Gastroesophageal sphincter (tissue), 3 donors: ENCODE results near the gene CCNK.

Experiments used
- CTCF ChIP-seq, 4 experiments: fragments of 200-600 bp in 2 of 4; fragments of 450-650 bp in 2 of 4; sonication (generic) in 1 of 4; IDR thresholded peaks; one replicate each; pipeline ENCODE4 v1.5.1; 2017 to 2019; ENCODE audit warnings: antibody characterized with exemption in 4 of 4, mild to moderate bottlenecking in 2 of 4, moderate library complexity in 2 of 4
- EP300 ChIP-seq: sonication (generic); formaldehyde crosslinking; IDR thresholded peaks from one replicate; pipeline ENCODE4 v1.6.1; 2017; ENCODE audit warnings: antibody characterized with exemption, mild to moderate bottlenecking
- POLR2A ChIP-seq, 2 donors: fragments of 450-650 bp; IDR thresholded peaks; one replicate each; pipeline ENCODE4 v1.6.1; 2017; ENCODE audit warnings: antibody characterized with exemption in 2 of 2, mild to moderate bottlenecking in 2 of 2, moderate library complexity in 1 of 2
- POLR2AphosphoS5 ChIP-seq: sonication (generic); formaldehyde crosslinking; IDR thresholded peaks from one replicate; pipeline ENCODE4 v1.6.1; 2017; ENCODE audit warnings: antibody characterized with exemption

DNA sequence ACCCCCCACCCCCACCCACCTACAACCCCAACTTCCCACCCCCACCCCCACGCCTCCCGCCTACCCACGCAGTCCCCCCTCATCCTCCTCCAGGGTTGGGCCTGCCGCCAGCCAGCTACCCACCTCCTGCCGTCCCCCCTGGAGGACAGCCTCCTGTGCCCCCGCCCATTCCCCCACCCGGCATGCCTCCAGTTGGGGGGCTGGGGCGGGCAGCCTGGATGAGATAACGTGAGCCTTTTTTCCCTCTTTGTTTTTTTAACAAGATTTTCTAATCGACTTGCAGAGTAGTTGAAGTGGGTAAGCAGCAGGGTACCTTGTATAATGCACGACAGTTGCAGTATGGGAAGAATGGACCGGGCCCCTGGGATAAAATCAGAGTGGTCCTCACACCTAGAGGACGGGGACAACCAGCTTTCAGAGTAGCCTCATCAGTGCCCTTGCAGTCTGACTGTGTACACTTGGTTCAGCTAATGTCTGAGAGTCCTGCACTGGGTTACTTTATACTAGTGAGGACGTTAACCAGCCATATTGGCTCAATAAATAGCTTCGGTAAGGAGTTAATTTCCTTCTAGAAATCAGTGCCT, 29.4 kb downstream of the CCNK start:
- TF ChIP-seq CTCF (IDR thresholded peaks at IDR 0.05) = no peak
- no peak for TF ChIP-seq EP300
- no peak for TF ChIP-seq POLR2A (IDR thresholded peaks at IDR 0.05)
- no peak for TF ChIP-seq POLR2AphosphoS5
